GM18499 (cell line): Measurements from ENCODE around the gene TMEM185B.
"Not testable (repeated sequence)": the region's sequence is repeated elsewhere in the genome, so short reads cannot be mapped to it uniquely, and the experiment has no call there.

Source experiments
- ATAC-seq: cut with Tn5 transposase; IDR thresholded peaks from one replicate; pipeline ENCODE4 v1.9.1; 2021; ENCODE audit warnings: moderate number of reproducible peaks; ENCODE audit not compliant: insufficient read depth, unreplicated experiment

Gene TMEM185B

DNA sequence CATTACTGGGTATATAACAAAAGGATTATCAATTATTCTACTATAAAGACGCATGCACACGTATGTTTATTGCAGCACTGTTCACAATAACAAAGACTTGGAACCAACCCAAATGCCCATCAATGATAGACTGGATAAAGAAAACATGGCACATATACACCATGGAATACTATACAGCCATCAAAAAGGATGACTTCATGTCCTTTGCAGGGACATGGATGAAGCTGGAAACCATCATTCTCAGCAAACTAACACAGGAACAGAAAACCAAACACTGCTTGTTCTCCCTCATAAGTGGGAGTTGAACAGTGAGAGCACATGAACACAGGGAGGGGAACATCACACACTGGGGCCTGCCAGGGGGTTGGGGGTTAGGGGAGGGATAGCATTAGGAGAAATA, 12.0 kb upstream of the TMEM185B start:
- ATAC-seq, result not testable (repeated sequence)

DNA sequence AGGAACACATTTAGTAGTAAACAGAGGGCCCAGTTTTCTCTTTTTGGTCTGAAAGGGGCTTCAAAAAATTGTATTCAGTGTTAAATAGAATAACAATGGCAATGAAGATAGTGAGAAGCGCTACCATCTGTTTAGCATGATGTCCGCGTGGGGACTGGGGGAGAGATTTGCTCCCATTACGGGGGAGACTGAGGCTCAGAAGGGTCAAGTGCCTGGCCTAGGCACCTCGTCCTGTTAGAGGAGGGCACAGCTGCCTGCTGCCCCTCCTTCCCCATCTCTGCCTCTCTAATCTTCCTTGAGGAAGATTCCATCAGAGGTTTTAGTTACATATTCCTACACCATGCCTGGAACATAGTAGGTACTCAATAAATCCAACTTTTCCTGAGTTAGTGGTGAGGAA, 10.1 kb upstream of the TMEM185B start:
- ATAC-seq, result no peak

DNA sequence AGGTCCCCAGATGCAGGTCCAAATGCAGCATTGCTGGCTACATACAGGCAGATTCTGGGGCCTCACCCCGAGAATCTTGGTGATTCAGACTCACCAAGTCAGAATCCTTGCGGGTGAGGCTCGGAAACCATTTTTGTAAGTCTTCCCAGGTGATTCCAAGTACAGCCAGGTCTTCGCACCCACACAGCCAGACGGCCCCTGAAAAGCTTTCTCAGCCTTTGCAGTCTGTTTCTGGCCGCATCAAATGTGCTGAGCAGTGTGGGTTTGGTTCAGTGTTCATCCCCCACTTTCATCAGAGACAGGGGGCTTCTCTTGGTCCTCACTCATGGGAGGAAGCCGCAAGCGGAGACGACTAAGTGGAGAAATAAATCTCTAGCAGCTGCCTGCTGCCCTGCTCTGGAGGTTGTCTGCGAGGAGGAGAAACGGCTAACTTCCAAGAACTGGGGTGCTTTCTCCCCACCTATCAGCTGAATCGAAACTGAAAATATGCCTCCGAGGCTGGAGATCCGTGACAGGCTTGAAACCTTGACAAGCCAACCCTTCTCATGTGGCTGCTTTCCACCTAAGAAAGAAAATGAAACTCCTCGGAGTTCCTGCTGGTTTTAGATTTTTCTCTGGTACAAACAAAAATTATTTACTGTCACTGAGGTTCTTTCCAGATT, 8.9 kb upstream of the TMEM185B start:
- peak; percentile 74 for ATAC-seq

DNA sequence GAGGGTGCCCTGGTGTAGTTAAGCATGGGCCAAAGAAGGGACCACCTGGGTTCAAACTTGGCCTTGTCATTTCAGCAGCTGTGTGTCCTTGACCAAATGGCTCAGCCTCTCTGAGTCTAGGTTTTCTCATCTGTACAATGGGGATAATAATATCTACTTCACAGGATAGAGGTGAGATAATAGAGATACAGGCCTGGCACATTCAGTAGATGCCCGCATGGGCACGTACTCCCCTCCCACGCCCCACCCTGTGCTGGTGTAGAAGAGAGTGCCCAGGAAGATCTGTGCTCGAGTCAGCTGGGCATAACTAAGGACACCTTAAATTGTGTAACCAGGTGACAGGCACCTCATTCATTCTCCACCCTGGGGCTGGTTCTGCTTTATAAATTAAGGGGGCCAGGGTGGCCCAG, 8.4 kb upstream of the TMEM185B start:
- peak; percentile 1 for ATAC-seq

DNA sequence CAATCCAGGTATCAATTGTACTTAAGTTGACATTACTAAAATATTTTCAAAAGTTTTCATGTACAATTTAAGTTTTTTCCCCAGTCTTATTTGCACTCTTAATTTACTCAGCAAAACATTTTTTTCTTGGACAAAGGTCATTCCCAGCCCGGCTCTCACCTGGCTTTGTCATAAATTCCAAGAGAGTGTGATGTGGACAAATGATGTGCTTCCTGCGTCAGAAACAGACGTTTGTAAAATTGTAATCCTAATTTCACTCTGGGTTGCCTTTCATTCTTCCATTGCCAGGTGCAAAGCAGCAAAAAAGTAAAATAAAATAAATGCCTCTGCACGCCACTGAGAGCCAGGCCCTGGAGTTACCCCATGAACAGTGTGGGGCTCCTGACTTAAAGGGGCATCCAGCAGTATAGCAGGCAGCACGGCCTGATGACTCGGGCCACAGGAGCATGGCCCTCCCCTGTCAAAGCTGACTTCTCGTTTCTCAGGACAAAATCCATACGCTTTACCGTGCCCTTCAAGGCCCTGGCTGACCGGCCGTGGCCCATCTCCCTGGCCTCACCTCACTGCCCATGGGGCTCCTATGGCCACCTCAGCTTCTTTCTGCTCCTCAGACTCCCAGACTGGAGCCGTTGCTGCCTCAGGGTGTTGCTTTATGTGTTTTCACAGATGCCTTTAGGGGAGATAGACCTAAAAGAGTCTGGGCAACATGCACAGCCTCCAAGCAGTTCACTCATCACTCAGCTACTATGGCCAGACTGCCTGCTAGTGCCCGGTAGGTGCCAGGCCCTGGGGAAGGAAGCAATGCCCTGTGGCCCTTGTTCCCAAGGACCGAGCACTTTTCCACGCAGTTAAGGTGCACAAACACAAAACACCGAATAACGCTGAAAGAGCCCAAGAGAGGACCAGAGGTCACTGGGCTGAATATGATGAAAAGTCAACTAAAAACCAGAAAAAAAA, 7.6 kb upstream of the TMEM185B start:
- ATAC-seq, result no peak

DNA sequence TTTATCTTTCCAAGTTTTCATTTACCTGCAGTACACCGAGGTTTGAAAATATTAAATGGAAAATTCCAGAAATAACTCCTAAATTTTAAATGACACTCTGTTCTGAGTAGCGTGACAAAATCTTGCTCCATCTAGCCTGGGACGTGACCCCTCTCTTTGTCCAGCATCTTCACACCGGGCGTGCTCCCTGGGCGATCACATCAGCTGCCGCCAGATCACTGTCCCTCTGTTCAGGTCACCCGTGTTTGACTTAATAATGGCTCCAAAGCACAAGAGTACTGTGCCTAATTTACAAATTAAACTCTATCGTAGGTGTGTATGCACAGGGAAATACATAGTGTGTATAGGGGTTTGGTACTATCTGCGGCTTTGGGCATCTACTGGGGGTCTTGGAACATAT, 6.1 kb upstream of the TMEM185B start:
- ATAC-seq, result no peak

DNA sequence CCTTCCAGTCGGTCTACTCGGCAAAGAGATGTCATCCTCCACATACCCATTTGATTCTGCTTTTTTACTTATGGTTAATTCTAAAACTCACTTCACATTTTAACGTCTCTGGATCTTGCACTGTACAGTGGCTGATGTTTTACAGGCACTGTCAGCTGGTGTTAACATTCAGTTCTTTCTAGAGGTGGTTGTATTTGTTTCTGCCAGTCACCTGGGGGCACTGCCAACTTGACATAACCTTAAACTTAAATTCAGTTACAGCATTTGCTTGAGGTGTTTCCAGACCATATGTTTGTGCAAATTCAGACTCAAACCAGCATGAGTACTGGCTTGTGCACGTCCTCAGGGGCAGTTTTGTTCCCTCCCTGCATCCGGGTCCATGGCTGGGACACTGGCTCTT, 5.3 kb upstream of the TMEM185B start:
- ATAC-seq, result no peak

DNA sequence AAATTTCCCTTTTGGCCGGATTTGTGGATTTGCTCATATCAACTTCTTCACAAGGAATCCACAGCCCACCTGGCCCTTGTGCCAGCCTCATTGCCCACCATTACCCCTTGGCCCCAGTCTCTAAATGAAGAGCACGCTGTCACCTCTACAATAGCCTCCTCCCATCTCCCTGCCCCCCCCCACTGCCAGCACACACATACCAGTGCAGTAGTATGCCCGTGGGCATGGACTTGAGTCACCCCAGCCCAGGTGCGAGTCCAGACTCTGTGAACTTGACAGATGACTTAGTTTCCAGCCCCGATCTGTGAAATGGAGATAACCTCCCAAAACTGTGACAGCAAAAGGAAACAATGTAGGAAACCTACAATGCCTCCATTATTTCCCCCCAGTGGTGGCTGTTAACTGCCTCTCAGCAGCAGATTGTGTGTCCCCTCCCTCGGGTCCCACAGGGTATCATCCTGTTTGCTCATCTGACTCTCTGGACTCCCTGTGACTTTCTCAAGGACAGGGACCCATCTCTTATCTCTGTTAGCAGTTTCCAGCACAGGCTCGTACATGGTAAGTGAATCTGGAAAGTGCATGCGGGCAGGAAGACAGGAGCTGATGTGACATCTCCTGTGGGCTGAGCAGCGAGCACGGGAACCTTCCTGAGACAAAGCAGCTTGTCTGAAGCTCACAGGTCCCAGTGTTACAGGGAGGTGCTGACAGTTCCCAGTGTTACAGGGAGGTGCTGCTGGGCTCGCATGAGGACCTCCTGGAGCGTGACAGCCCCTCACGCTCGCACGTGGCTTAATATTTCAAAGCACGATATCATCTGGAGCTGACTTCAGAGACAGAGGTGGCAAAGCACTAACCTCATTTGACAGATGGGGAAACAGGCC, 4.2 kb upstream of the TMEM185B start:
- ATAC-seq, result no peak

DNA sequence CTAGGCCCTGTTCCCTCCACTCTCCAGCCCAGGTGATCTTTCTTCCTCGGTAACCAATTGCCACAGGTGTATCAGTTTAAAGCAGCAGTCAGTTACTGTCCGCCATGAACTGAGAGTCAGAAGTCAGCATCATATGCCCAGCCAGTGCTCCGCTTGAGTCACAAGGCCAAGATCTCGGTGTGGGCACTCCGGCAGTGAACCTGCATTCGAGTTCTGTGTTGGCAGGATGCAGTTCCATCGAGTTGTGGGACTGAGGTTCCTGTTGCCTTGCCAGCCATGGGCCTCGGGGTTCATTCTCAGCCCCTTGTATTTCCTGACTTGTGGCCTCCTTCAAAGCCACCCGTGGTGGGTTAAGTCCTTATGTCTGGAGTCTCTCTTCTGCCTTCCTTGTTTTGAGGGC, 3.1 kb upstream of the TMEM185B start:
- no peak for ATAC-seq

DNA sequence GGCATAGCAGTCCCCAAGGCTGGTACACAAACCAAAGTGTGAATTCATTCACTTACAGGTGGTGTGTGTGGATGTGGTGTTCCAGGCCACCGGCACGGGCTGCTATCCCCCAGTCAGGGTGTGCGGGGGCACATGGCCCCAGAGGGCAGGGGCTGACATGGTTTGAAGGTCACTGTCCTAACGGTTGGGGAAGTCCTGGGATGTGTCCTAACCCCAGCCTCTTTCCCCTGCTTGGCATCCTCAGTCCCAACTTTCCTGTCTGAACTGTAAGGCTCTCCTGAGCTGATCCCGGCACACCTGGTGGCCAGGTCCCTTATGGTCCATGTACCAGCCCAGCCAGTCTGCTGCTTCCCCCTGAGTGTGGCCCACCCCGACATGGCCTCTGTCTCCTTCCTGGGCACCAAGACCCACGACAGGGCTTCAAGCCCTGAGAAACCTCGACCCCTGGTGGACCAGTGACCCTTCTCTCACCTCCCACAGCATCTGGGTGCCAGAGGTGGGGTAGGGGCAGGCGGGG, 2.4 kb upstream of the TMEM185B start:
- ATAC-seq, result no peak

DNA sequence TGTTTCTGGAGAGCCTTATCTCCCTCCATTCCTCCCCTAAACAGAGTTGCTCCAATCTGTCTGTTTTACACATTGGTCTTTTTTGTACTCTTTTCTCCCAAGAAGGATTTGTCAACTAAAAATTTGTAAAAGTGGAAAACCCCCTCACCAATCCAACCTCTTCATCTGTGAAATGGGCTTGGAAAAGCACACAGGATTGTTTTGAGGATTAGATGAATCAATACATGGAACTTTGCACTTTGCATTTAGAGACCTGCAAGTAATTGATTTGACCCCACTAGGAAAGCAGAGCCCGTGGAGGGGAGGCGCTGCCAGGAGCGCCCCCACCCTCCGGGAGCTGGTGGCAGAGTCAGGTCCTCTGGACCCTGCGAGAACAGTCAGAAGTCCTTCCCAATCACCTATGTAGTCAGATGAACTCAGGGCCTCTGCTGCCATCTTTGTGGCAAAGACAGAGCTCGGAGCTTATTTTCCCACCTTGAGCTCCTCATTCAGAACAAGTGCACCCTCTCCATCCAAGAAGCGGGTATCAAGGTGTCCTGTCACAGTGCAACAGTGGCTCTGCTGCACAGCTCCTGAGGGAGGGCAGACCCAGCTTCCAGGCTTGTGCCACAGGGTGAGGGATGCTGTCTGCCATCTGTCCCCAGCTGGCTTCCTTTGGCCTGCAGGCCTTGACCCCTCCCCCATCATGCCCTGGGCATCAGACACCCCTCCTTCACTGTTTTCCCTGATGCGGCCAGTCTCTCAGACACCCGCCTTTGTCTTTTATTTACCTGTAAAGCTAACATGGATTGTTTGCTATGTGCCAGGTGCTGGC, 1.7 kb upstream of the TMEM185B start:
- no peak for ATAC-seq

DNA sequence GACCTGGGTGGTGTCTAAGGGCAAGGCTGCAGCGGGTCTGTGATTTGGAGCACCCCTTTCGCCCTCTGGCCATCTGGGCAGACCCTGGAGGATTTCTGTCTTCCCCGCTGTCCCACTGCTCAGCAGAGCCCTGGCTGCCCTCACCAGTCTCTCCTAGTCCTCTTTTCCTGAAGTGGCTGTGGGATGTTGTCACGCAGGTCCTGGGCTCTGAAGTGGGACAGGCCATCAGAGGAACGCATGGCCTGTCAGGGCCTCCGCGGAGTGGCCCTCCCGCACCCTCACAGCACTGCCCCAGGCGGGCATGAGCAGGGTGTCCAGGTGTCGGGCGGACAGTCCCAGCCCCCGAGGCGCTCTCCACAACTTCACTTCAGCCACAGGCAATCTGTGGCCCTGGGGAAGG, 1.1 kb upstream of the TMEM185B start:
- no peak for ATAC-seq

DNA sequence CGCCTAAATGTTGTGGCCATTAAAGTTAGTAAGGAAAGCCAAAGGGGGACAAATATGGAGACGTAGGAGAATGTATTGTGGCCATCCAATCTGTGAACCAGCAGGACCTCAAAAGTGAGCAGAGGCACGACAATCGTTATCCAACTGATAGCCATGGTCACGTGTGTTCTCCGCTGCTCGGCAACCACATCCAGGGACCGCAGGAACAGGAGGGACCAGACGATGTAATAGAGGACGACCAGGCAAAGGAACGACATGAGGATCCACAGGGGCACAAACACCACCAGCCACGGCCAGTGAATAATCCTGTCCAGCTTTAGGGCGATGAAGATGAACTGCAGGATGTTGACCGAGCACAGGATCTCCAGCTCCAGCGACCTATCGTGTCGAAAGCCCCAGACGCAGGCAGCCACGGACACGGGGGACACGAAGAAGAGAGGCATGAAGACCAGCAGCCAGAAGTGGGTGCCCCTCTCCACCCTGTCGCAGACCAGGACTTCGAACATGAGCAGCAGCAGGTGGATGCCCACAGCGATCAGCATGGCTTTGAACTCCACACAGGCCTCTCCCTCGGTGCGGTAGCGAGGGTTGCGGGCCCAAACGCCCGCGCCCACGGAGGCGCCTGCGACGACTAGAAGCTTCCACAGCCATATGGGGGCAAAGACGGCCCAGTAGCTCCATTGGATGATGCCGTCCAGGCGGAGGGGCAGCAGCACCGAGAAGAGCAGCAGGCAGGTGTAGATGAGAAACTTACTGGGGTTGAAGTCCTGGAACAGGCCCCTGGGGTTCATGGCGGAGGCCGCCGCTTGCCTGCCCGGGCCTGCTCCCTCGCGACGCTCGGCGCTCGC, 790 bp downstream of the TMEM185B start:
- no peak for ATAC-seq

DNA sequence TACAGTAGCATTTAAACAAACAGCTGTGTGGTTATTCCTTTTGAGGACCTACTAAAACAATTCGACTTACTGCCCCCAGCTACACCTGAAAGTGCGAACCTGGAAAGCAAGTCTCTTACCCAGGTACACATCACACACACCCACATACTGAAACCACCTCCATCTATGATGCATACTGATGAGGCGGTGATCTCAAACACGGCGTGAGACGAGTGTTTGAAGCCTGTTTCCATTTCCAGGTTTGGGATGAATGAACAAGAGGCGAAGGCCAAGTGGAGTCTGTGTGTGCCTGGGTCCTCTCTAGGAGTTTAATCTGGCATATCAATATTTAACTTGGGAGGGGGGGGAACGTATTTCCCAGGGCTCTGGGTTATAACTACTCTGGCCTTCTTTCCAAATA, 1.6 kb downstream of the TMEM185B start:
- no peak for ATAC-seq

DNA sequence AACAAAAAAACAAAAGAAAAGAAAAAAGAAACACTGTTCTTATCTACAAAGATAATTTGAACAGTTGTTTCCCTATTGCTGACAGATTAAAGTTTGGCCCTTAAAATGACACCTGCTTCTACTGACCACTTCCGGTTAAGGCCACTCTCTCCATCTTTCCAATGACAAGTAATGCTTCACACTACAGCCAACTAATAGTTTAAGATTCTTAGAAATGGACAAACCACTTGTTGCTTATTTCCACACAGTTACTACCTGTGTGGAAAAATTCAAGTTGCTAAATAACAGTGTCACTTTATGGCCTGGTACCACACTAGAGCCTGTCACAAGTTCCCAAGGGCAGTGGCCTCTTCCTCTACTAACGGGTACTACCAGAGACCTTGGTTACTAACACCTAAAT, 2.4 kb downstream of the TMEM185B start:
- ATAC-seq, result no peak

DNA sequence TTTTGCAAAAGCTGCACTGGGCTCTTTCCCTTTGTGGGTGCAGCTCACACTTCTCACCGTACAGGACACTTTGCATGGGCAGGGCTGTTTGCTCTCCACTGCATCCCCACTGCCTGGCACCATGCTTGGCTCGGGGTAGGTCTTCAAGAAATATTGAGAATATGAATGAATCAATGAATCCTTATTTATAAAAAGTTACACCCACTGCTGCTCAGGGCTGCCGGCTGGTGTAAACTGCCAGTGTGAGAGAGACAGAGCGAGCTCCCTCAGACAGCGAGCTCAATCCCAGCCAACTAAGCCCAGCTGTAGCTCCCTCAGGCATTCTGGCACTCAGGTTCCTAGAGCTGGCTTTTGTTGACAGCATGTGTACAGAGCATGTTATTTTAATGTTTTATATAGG, 3.4 kb downstream of the TMEM185B start:
- no peak for ATAC-seq

DNA sequence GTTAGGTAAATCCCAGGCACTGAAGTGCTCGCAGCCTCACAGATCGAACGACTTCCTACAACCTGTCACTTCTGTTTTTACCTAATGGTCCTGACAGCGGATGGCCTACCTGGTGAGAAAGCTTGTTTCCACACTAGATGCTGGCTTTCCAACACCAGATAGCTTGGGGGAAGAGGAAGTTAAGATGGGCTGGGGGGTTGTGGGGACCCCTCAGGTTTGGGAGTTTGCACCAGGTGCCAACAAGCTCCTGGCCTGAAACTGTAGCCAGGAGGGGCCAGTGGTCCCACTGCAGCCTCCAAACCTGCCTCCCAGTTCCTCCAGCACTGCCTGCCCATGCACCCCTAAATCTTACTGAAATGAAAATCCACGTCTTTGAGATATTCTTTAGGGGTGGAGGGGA, 3.9 kb downstream of the TMEM185B start:
- no peak for ATAC-seq

DNA sequence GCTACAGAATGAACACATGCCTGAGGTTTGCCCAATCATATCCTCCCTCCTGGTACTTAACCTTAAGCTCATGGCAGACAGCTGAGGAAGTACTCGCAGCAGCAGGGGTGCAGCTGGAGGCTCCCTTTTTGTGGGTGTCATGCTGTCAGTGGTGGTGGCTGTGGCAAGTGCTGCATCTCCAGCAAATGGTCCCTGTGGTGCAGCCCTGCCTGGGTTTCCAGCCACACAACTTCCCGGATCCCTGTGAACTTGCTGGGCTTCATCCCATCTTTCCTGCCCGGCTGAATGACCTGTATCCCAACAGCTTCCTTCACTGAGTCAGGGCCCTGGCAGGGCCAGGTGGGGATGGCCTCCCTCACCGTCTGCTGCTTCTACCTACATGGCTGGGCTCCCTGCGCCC, 5.0 kb downstream of the TMEM185B start:
- no peak for ATAC-seq

DNA sequence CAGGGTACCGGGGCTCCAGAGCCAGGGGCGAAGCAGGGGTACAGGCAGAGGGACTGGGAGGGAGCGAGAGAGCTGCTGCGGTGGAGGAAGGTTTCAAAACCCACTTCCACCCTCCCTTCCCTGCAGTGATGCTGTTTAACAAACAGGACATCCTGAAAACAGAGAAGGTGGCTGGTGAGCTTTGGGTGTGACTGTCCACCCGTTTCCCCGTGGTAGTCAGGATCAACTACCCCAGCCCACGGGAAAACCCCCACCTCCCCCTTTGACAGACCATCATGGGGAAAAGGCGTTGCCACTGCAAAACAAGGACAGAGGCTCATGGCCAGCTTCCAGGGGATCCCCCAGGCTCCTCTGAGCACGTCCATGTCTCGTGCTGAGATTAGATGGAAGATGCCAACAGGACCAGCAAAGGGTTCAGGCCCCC, 12.9 kb downstream of the TMEM185B start:
- no peak for ATAC-seq
